ENCODE data around the gene OR4D2.

OR4D2 gene

GRCh38 chr17:58217766-58218165 lies 51.0 kb downstream of the OR4D2 start:
- peak; percentile 35 for DNase-seq

GRCh38 chr17:58219007-58219788 lies 52.4 kb downstream of the OR4D2 start, which contains the start of gene MKS1:
TSS of gene MKS1 (minus strand) at chr17:58219255. CDS start at chr17:58219230, 25 bp downstream.
- DNase-seq, result peak; percentile 95

GRCh38 chr17:58219789-58220183 lies 53.0 kb downstream of the OR4D2 start:
- no peak for DNase-seq

Data from inflammatory macrophage treated with lipopolysaccharide for 4 hours (primary cell).